ENCODE data around the gene CMYA5.

DNA sequence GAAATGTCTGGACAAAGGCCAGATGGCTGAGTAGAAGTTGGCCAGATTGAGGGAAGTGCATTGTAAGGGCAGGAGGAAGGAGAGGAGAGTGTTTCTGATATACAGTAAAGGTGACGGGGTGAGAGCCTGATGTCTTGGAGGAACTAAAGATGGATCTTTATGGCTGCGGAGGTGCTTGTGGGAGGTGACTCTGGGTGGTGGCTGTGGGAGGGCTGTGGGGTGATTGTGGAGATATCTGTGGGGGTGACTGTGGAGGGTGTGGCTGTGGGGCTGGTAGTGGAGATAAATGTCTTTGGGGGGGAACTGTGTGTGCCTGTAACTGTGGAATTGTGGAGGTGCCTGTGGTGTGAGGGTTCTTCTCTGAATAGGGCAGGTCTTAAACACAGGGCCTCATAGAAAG is 121.4 kb downstream of the CMYA5 start:
- TF ChIP-seq, protein P1, sequence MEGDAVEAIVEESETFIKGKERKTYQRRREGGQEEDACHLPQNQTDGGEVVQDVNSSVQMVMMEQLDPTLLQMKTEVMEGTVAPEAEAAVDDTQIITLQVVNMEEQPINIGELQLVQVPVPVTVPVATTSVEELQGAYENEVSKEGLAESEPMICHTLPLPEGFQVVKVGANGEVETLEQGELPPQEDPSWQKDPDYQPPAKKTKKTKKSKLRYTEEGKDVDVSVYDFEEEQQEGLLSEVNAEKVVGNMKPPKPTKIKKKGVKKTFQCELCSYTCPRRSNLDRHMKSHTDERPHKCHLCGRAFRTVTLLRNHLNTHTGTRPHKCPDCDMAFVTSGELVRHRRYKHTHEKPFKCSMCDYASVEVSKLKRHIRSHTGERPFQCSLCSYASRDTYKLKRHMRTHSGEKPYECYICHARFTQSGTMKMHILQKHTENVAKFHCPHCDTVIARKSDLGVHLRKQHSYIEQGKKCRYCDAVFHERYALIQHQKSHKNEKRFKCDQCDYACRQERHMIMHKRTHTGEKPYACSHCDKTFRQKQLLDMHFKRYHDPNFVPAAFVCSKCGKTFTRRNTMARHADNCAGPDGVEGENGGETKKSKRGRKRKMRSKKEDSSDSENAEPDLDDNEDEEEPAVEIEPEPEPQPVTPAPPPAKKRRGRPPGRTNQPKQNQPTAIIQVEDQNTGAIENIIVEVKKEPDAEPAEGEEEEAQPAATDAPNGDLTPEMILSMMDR (IDR thresholded peaks at IDR 0.05), result no peak
- TF ChIP-seq POLR2AphosphoS5 (IDR thresholded peaks at IDR 0.05) (no peak), POLR2A (IDR thresholded peaks at IDR 0.05) (no peak)
